ENCODE results near the gene IQSEC3. TPM values are rescaled to one million over a fixed set of nuclear protein-coding genes. Genes with fewer than 3 reads are reported as not detected.

Gene IQSEC3
- total RNA-seq, 2 donors from 2014 or later: 0.78 to 1.6 TPM

DNA sequence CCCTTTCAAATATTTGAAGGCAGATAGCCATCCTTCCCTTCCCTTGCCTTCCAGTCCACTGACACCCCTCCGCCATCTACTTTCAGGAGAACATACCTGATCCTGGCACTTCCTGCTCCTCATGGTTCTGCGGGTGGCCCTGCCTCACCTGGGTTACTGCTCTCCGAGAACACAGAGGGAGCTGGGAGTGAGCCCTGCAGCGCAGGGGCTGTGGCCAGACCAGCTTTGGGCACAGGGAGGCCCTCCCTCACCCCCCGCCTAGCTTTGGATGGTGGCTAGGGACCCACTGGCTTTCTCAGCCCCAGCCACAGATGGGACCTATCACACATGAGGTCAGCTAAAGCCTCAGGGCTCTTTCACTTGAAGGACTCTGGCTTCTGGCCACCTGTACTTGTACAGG is 12.4 kb downstream of the IQSEC3 start:
- ATAC-seq (no peak), DNase-seq (no peak)
- Histone ChIP-seq H3K9me3 (no peaks in the 10 kb centered on the region), H3K4me1 (no peaks in the 10 kb centered on the region), H3K27me3 (no peaks in the 10 kb centered on the region), H3K27ac (no peak overlapping the region), H3K36me3 (replicated peaks in 1 of 2; ENCODE audit: insufficient read depth in 1 of 2, low read depth in 2 of 2) (no peaks in the 10 kb centered on the region), H3K4me3 (no peak overlapping the region)
- WGBS, 2 donors: 75 to 84% methylated on average over 5 of the region's 5 CpGs
- TF ChIP-seq POLR2A (IDR thresholded peaks at IDR 0.05): no peak
- TF ChIP-seq, protein P1, sequence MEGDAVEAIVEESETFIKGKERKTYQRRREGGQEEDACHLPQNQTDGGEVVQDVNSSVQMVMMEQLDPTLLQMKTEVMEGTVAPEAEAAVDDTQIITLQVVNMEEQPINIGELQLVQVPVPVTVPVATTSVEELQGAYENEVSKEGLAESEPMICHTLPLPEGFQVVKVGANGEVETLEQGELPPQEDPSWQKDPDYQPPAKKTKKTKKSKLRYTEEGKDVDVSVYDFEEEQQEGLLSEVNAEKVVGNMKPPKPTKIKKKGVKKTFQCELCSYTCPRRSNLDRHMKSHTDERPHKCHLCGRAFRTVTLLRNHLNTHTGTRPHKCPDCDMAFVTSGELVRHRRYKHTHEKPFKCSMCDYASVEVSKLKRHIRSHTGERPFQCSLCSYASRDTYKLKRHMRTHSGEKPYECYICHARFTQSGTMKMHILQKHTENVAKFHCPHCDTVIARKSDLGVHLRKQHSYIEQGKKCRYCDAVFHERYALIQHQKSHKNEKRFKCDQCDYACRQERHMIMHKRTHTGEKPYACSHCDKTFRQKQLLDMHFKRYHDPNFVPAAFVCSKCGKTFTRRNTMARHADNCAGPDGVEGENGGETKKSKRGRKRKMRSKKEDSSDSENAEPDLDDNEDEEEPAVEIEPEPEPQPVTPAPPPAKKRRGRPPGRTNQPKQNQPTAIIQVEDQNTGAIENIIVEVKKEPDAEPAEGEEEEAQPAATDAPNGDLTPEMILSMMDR (IDR thresholded peaks at IDR 0.05): no peak
- intact Hi-C loops (cut with DNase I): no loop called here

DNA sequence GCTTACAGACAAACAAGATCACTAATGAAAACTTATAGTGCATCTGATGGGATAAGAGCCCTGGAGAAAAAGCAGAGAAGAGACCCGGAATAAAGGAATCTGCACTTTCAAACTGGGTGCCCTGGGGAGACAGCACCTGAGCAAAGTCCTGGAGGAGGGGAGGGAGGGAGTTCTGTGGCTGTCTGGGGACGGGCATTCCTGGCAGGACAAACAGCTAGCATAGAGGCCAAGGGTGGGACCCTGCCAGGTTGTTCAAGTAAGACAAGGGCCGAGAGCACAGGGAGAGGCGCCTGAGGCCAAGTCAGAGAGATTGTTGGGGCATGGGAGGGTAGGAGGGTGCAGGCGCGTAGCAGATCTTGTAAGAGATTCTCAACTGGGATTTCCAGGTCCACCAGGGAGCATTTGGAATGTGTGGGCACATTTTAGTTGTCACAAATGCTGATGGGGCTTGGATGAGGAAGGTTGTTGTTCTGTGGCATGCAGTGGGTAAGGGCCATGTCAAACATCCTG is 14.2 kb downstream of the IQSEC3 start:
- ATAC-seq: no peak
- no peak for DNase-seq
- H3K4me1 ChIP-seq: no peaks in the 10 kb centered on the region
- TF ChIP-seq, protein P1 (IDR thresholded peaks at IDR 0.05): no peak
- no peak for TF ChIP-seq POLR2A (IDR thresholded peaks at IDR 0.05)
- WGBS, 2 donors: 54 to 62% methylated on average over 6 of the region's 6 CpGs
- no peak overlapping the region for H3K27ac ChIP-seq
- no peaks in the 10 kb centered on the region for H3K9me3 ChIP-seq
- H3K36me3 ChIP-seq (replicated peaks in 1 of 2; ENCODE audit: insufficient read depth in 1 of 2, low read depth in 2 of 2): no peaks in the 10 kb centered on the region
- no peaks in the 10 kb centered on the region for H3K27me3 ChIP-seq
- intact Hi-C loops (cut with DNase I): no loop called here
- no peak overlapping the region for H3K4me3 ChIP-seq

DNA sequence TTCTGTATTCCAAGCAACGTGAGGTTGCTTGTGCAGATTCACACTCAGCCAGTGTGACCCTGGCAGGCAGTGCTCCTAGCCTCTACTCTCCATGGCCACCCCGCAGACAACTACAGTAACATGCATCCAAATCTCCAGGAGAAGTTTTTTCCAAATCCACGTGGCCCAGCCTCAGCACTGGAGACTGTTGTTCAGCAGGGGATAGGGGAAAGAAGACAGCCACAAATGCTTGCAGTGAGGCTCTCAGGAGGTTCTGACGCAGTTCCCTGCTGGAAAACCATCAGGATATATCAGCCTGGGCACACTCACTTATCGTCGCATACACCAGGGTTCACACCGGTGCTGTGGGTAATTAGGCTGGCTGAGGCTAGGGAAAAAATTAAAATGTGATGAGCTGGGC is 16.2 kb downstream of the IQSEC3 start:
- H3K4me1 ChIP-seq: no peaks in the 10 kb centered on the region
- no peaks in the 10 kb centered on the region for H3K36me3 ChIP-seq (replicated peaks in 1 of 2; ENCODE audit: insufficient read depth in 1 of 2, low read depth in 2 of 2)
- no peak for ATAC-seq
- H3K9me3 ChIP-seq: no peaks in the 10 kb centered on the region
- TF ChIP-seq POLR2A (IDR thresholded peaks at IDR 0.05): no peak
- TF ChIP-seq, protein P1 (IDR thresholded peaks at IDR 0.05): no peak
- no peak overlapping the region for H3K27ac ChIP-seq
- intact Hi-C loops (cut with DNase I): no loop called here
- no peak overlapping the region for H3K4me3 ChIP-seq
- 45 to 53% methylated on average over 7 of the region's 7 CpGs for WGBS, 2 donors
- no peak for DNase-seq
- no peaks in the 10 kb centered on the region for H3K27me3 ChIP-seq

DNA sequence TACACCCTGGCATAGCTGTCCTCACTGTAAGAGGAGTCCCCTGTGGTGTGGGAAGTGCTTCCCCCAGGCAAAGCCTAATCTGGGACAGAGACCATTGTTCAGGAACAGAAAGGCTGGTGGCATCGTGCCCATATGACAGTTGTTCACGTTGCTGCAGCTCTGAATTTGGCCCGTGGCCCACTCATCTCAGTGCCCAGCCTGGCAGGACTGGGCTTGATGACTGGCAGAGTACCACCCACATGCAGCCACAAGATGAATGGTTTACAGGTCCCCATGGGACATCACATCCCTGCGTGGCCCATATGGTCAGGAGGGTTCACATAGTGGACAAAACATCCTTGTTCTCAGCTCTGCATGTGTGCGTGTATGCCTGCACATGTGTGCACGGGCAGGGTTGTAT is 17.5 kb downstream of the IQSEC3 start:
- DNase-seq (no peak), ATAC-seq (no peak)
- Histone ChIP-seq H3K27ac (no peak overlapping the region), H3K4me3 (no peak overlapping the region), H3K4me1 (no peaks in the 10 kb centered on the region), H3K36me3 (replicated peaks in 1 of 2; ENCODE audit: insufficient read depth in 1 of 2, low read depth in 2 of 2) (no peaks in the 10 kb centered on the region), H3K9me3 (no peaks in the 10 kb centered on the region), H3K27me3 (no peaks in the 10 kb centered on the region)
- WGBS, 2 donors: 48 to 55% methylated on average over 5 to 6 of the region's 6 CpGs
- no peak for TF ChIP-seq POLR2A (IDR thresholded peaks at IDR 0.05)
- TF ChIP-seq, protein P1 (IDR thresholded peaks at IDR 0.05): no peak
- intact Hi-C loops (cut with DNase I): no loop called here

DNA sequence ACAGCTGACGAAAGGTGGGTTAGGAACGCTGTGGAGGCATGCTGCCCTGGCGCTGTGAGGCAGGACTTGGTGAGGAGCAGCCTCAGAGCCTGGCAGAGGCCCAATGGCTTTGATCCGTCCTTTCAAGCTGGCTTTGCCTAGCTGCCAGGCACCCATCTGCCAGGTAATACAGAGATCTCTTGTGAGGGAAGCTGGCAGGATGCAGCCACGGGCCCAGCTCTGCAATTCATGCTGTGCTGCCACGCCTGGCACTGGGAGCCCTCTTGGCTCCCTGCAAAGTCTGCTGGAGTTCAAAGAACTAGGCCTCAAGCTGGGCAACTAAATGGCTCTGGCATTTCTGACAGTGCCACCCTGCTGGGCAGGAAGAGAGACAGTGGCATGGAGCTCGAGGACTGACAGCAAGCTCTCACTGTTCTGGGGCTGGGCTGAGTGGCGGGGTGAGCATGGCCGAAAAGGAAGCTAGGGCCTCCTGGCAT is 18.7 kb downstream of the IQSEC3 start:
- intact Hi-C loops (cut with DNase I): no loop called here
- H3K9me3 ChIP-seq: peaks cover 0 to 9% (median 0%) of the 10 kb centered on the region in 3 donors
- H3K4me3 ChIP-seq: no peak overlapping the region
- 58 to 62% methylated on average over 9 of the region's 9 CpGs for WGBS, 2 donors
- H3K36me3 ChIP-seq (replicated peaks in 1 of 2; ENCODE audit: insufficient read depth in 1 of 2, low read depth in 2 of 2): no peaks in the 10 kb centered on the region
- DNase-seq: no peak
- H3K27ac ChIP-seq: no peak overlapping the region
- ATAC-seq: no peak
- no peaks in the 10 kb centered on the region for H3K27me3 ChIP-seq
- H3K4me1 ChIP-seq: no peaks in the 10 kb centered on the region
- TF ChIP-seq, protein P1 (IDR thresholded peaks at IDR 0.05): no peak
- TF ChIP-seq POLR2A (IDR thresholded peaks at IDR 0.05): no peak

Measured in body of pancreas (tissue), 4 donors.